ENCODE measurements around the gene BANF2. TPM values are rescaled to one million over a fixed set of nuclear protein-coding genes. Genes with fewer than 3 reads are reported as not detected.

The BANF2 gene
- total RNA-seq, 2 experiments from 2014 or later: not detected

GRCh38 chr20:17731233-17731632 lies 31.5 kb downstream of the BANF2 start:
- H3K27me3 Mint-ChIP-seq: peaks cover 6% of the 10 kb centered on the region
- ATAC-seq (no peak), DNase-seq (no peak)
- H3K27ac Mint-ChIP-seq: no peak overlapping the region
- ChIA-PET CTCF (no interaction called here), POLR2A (no interaction called here)
- H3K4me3 Mint-ChIP-seq: no peak overlapping the region
- H3K9me3 Mint-ChIP-seq: peaks cover 5% of the 10 kb centered on the region
- no peak for TF ChIP-seq CTCF (IDR thresholded peaks at IDR 0.05)
- intact Hi-C loops (cut with micrococcal nuclease): no loop called here
- no peaks in the 10 kb centered on the region for H3K4me1 Mint-ChIP-seq (ENCODE audit: low read depth)
- H3K36me3 Mint-ChIP-seq (ENCODE audit: low read depth): no peaks in the 10 kb centered on the region

GRCh38 chr20:17732907-17733521 lies 33.2 kb downstream of the BANF2 start:
- Mint-ChIP-seq H3K27me3 (peaks cover 6% of the 10 kb centered on the region), H3K4me1 (ENCODE audit: low read depth) (no peaks in the 10 kb centered on the region), H3K27ac (no peak overlapping the region), H3K9me3 (peaks cover 7% of the 10 kb centered on the region), H3K4me3 (no peak overlapping the region), H3K36me3 (ENCODE audit: low read depth) (no peaks in the 10 kb centered on the region)
- intact Hi-C loops (cut with micrococcal nuclease): no loop called here
- no peak for ATAC-seq
- TF ChIP-seq CTCF (IDR thresholded peaks at IDR 0.05): no peak
- CTCF ChIA-PET: no interaction called here
- no peak for DNase-seq
- POLR2A ChIA-PET: no interaction called here

- H3K27ac Mint-ChIP-seq: no peak overlapping the region
- no peaks in the 10 kb centered on the region for H3K36me3 Mint-ChIP-seq (ENCODE audit: low read depth)
- POLR2A ChIA-PET: no interaction called here
- DNase-seq: no peak
- intact Hi-C loops (cut with micrococcal nuclease): no loop called here
- CTCF ChIA-PET: interaction anchor here (1.0 kb wide), 1 partner anchor 164 kb away, joined by 3 read pairs; no protein-coding TSS in a partner anchor
- H3K27me3 Mint-ChIP-seq: peaks cover 2% of the 10 kb centered on the region
- H3K9me3 Mint-ChIP-seq: peaks cover 7% of the 10 kb centered on the region
- no peak for ATAC-seq
- TF ChIP-seq CTCF (IDR thresholded peaks at IDR 0.05): no peak
- H3K4me1 Mint-ChIP-seq (ENCODE audit: low read depth): no peaks in the 10 kb centered on the region
- no peak overlapping the region for H3K4me3 Mint-ChIP-seq
These were observed 34.1 kb downstream of the BANF2 start for GRCh38 chr20:17733767-17734304.

GRCh38 chr20:17734374-17734773 lies 34.6 kb downstream of the BANF2 start:
- no peak for TF ChIP-seq CTCF (IDR thresholded peaks at IDR 0.05)
- intact Hi-C loops (cut with micrococcal nuclease): no loop called here
- H3K36me3 Mint-ChIP-seq (ENCODE audit: low read depth): no peaks in the 10 kb centered on the region
- POLR2A ChIA-PET: no interaction called here
- peaks cover 7% of the 10 kb centered on the region for H3K9me3 Mint-ChIP-seq
- peaks cover 2% of the 10 kb centered on the region for H3K27me3 Mint-ChIP-seq
- ATAC-seq: no peak
- CTCF ChIA-PET: interaction anchor here (1.0 kb wide), 1 partner anchor 164 kb away, joined by 3 read pairs; no protein-coding TSS in a partner anchor
- H3K4me1 Mint-ChIP-seq (ENCODE audit: low read depth): no peaks in the 10 kb centered on the region
- no peak overlapping the region for H3K4me3 Mint-ChIP-seq
- H3K27ac Mint-ChIP-seq: no peak overlapping the region
- DNase-seq: no peak

GRCh38 chr20:17735206-17735804 lies 35.5 kb downstream of the BANF2 start:
- DNase-seq (no peak), ATAC-seq (no peak)
- H3K36me3 Mint-ChIP-seq (ENCODE audit: low read depth): no peaks in the 10 kb centered on the region
- no peaks in the 10 kb centered on the region for H3K4me1 Mint-ChIP-seq (ENCODE audit: low read depth)
- intact Hi-C loops (cut with micrococcal nuclease): no loop called here
- POLR2A ChIA-PET: no interaction called here
- no peak overlapping the region for H3K27ac Mint-ChIP-seq
- TF ChIP-seq CTCF (IDR thresholded peaks at IDR 0.05): no peak
- H3K4me3 Mint-ChIP-seq: no peak overlapping the region
- peaks cover 7% of the 10 kb centered on the region for H3K9me3 Mint-ChIP-seq
- H3K27me3 Mint-ChIP-seq: peaks cover 2% of the 10 kb centered on the region
- CTCF ChIA-PET: no interaction called here

All from activated CD8-positive, alpha-beta T cell treated with anti-CD3 and anti-CD28 coated beads for 36 hours (primary cell).